Lower lobe of right lung (tissue), 2 donors: ENCODE measurements around the gene SOX13. TPM values are rescaled to one million over a fixed set of nuclear protein-coding genes. Genes with fewer than 3 reads are reported as not detected.
A peak's percentile ranks its signal among the peaks of the same experiment; 100 is the strongest.

ENCODE experiments used
- ATAC-seq, 2 donors: fragments of 200-7000 bp; cut with Tn5 transposase; one replicate each; pipeline ENCODE4 v1.9.1; 2020 to 2022; ENCODE audit warnings: mild to moderate bottlenecking in 2 of 2, moderate library complexity in 2 of 2
- DNase-seq: peaks from one replicate; pipeline ENCODE4 v3.0.0-alpha.2; 2020
- H3K27ac ChIP-seq: fragments of 200-600 bp; one replicate; pipeline ENCODE4 v1.8.0; 2022
- H3K27me3 ChIP-seq: fragments of 200-600 bp; one replicate; pipeline ENCODE4 v1.8.0; 2022; ENCODE audit warnings: low read depth
- H3K36me3 ChIP-seq: fragments of 200-600 bp; one replicate; pipeline ENCODE4 v1.8.0; 2022; ENCODE audit warnings: mild to moderate bottlenecking
- H3K4me1 ChIP-seq: fragments of 200-600 bp; one replicate; pipeline ENCODE4 v1.8.0; 2022
- H3K4me3 ChIP-seq: fragments of 200-600 bp; one replicate; pipeline ENCODE4 v1.8.0; 2022; ENCODE audit warnings: mild to moderate bottlenecking
- H3K9me3 ChIP-seq: fragments of 200-600 bp; one replicate; pipeline ENCODE4 v1.8.0; 2022
- CTCF ChIP-seq: fragments of 200-600 bp; IDR thresholded peaks from one replicate; pipeline ENCODE4 v1.8.0; 2022; ENCODE audit warnings: antibody characterized with exemption, mild to moderate bottlenecking
- intact Hi-C: fragments of 100-400 bp; cut with DNase I; formaldehyde crosslinking; loops from one replicate; pipeline ENCODE4 v1.11.0; 2022
- total RNA-seq: library from RNA; stranded (reverse); fragmentation: NEBNext Ultra II Directional; extraction: Animal tissue kit (Norgen Biotek cat#: 25700); gene quantifications from one replicate; pipeline ENCODE4 v1.2.1, GENCODE V29; 2021
- donor health status: DM: no; HTN: yes; CAD: no; lungs with severe emphysema.

The SOX13 gene
- total RNA-seq, 1 donor from 2014 or later, result 57.8 TPM

- peak; percentile 92 to 93 for ATAC-seq
- Histone ChIP-seq H3K4me1 (peaks cover 9% of the 10 kb centered on the region), H3K36me3 (no peaks in the 10 kb centered on the region), H3K27me3 (no peaks in the 10 kb centered on the region), H3K9me3 (no peaks in the 10 kb centered on the region), H3K27ac (peak overlapping the region; percentile 46), H3K4me3 (no peak overlapping the region)
- peak; percentile 100 for TF ChIP-seq CTCF
- intact Hi-C loops, result loop anchor here (10.0 kb wide), 1 partner anchor 202 kb away; no protein-coding TSS in a partner anchor
- peak; percentile 86 for DNase-seq
These were observed 89.7 kb downstream of the SOX13 start for GRCh38 chr1:204162494-204163074.

GRCh38 chr1:204166219-204166618 lies 93.3 kb downstream of the SOX13 start, which contains the start of gene REN:
Gene REN, minus strand, starts transcription at chr1:204166337. Its CDS starts 44 bp downstream, at chr1:204166293.
- H3K27ac ChIP-seq, result no peak within 1 kb of the TSS
- intact Hi-C loops, result loop anchor here (10.0 kb wide), 1 partner anchor 199 kb away; no protein-coding TSS in a partner anchor
- H3K36me3 ChIP-seq, result no peaks in the 10 kb centered on the region
- H3K4me1 ChIP-seq, result peaks cover 9% of the 10 kb centered on the region
- no peak within 1 kb of the TSS for H3K4me3 ChIP-seq
- DNase-seq (peak; percentile 15), ATAC-seq (no peak)
- TF ChIP-seq CTCF, result no peak
- H3K9me3 ChIP-seq, result peaks cover 14% of the 10 kb centered on the region
- no peaks in the 10 kb centered on the region for H3K27me3 ChIP-seq

- ATAC-seq, result no peak
- Histone ChIP-seq H3K27ac (no peak overlapping the region), H3K4me1 (peaks cover 4% of the 10 kb centered on the region), H3K36me3 (no peaks in the 10 kb centered on the region), H3K9me3 (peaks cover 14% of the 10 kb centered on the region), H3K4me3 (no peak overlapping the region), H3K27me3 (no peaks in the 10 kb centered on the region)
- TF ChIP-seq CTCF, result no peak
- intact Hi-C loops, result loop anchor here (10.0 kb wide), 1 partner anchor 197 kb away; no protein-coding TSS in a partner anchor
- no peak for DNase-seq
These were observed 94.8 kb downstream of the SOX13 start for GRCh38 chr1:204167730-204168129.

- DNase-seq, result no peak
- Histone ChIP-seq H3K9me3 (peaks cover 14% of the 10 kb centered on the region), H3K36me3 (no peaks in the 10 kb centered on the region), H3K4me1 (no peaks in the 10 kb centered on the region), H3K4me3 (no peak overlapping the region), H3K27ac (no peak overlapping the region), H3K27me3 (no peaks in the 10 kb centered on the region)
- no peak for ATAC-seq
- TF ChIP-seq CTCF, result no peak
- intact Hi-C loops, result loop anchor here (10.0 kb wide), 1 partner anchor 195 kb away; no protein-coding TSS in a partner anchor
These were observed 96.9 kb downstream of the SOX13 start for GRCh38 chr1:204169858-204170257.

GRCh38 chr1:204170494-204171155 lies 97.7 kb downstream of the SOX13 start:
- Histone ChIP-seq H3K4me3 (no peak overlapping the region), H3K27me3 (peaks cover 4% of the 10 kb centered on the region), H3K4me1 (no peaks in the 10 kb centered on the region), H3K27ac (no peak overlapping the region), H3K36me3 (no peaks in the 10 kb centered on the region), H3K9me3 (peaks cover 14% of the 10 kb centered on the region)
- TF ChIP-seq CTCF, result no peak
- intact Hi-C loops, result no loop called here
- no peak for ATAC-seq
- DNase-seq, result no peak
